Stomach (tissue), 9 donors: ENCODE data around the gene THAP3. TPM values are rescaled to one million over a fixed set of nuclear protein-coding genes. Genes with fewer than 3 reads are reported as not detected.
A peak's percentile ranks its signal among the peaks of the same experiment; 100 is the strongest.
"Not testable (repeated sequence)": the region's sequence is repeated elsewhere in the genome, so short reads cannot be mapped to it uniquely, and the experiment has no call there.

Experiments
- DNase-seq, 2 donors: peaks; one replicate each; pipeline versions ENCODE4 v3.0.0 to v3.0.0-alpha.2; 2013 to 2019
- H3K27ac ChIP-seq, 5 donors: fragments of 200-600 bp in 4 of 5; sonication (generic) in 4 of 5; one replicate each; pipeline ENCODE4 v1.5.1; 2013 to 2019; ENCODE audit warnings: mild to moderate bottlenecking in 1 of 5, moderate library complexity in 1 of 5
- H3K27me3 ChIP-seq, 3 donors: fragments of 200-600 bp; sonication (generic); one replicate each; pipeline ENCODE4 v1.5.1; 2017 to 2019; ENCODE audit warnings: mixed run types in 1 of 3
- H3K36me3 ChIP-seq, 4 donors: fragments of 200-600 bp; sonication (generic); 1 replicate in 3 of 4; 2 replicates in 1 of 4; pipeline ENCODE4 v1.5.1; 2016 to 2019
- H3K4me1 ChIP-seq, 4 donors: fragments of 200-600 bp; sonication (generic); one replicate each; pipeline ENCODE4 v1.5.1; 2016 to 2019
- H3K4me3 ChIP-seq, 4 donors: fragments of 200-600 bp; sonication (generic) in 3 of 4; one replicate each; pipeline ENCODE4 v1.5.1; 2016 to 2019; ENCODE audit warnings: mild to moderate bottlenecking in 1 of 4
- H3K9me3 ChIP-seq, 4 donors: fragments of 200-600 bp; sonication (generic); one replicate each; pipeline ENCODE4 v1.5.1; 2016 to 2019
- CTCF ChIP-seq, 7 experiments: fragments of 450-650 bp in 4 of 7; fragments of 200-600 bp in 3 of 7; sonication (generic) in 3 of 7; IDR thresholded peaks; one replicate each; pipeline ENCODE4 v1.5.1; 2016 to 2019; ENCODE audit warnings: antibody characterized with exemption in 7 of 7, control low read depth in 2 of 7, mild to moderate bottlenecking in 1 of 7
- EP300 ChIP-seq: sonication (generic); formaldehyde crosslinking; IDR thresholded peaks from one replicate; pipeline ENCODE4 v1.6.1; 2017; ENCODE audit warnings: antibody characterized with exemption
- POLR2A ChIP-seq, 4 donors: fragments of 450-650 bp; IDR thresholded peaks; one replicate each; pipeline ENCODE4 v1.6.1; 2016; ENCODE audit warnings: antibody characterized with exemption in 4 of 4, control low read depth in 2 of 4, mild to moderate bottlenecking in 1 of 4, moderate library complexity in 1 of 4
- POLR2AphosphoS5 ChIP-seq, 3 donors: sonication (generic); formaldehyde crosslinking; IDR thresholded peaks; one replicate each; pipeline ENCODE4 v1.6.1; 2016; ENCODE audit warnings: antibody characterized with exemption in 3 of 3
- WGBS, 5 donors: extraction: QIAGEN DNeasy Blood & Tissue Kit in 3 of 5; methylation state at CpG; one replicate each; pipeline versions ENCODE4 v1.1.5 to v1.1.7; 2013 to 2018; 5-methylcytosine and 5-hydroxymethylcytosine counted together
- intact Hi-C: fragments of 100-400 bp; cut with DNase I; formaldehyde crosslinking; loops from one replicate; pipeline ENCODE4 v1.15.1; 2023; ENCODE audit warnings: low total_unique reads
- polyA plus RNA-seq, 3 donors: library from polyadenylated mRNA; stranded (reverse); fragments of 200-250 nt; gene quantifications; one replicate each; pipeline ENCODE4 v1.2.3, GENCODE V29; 2013
- total RNA-seq, 5 donors: library from RNA; depleted of rRNA; stranded (reverse); fragments of >200 nt; gene quantifications; one replicate each; pipeline versions ENCODE4 v1.1.0 to v1.2.3, GENCODE V29; 2014 to 2016
- donor health status: healthy with polysubstance abuse.
- donor health status: Bipolar disorder and iron deficiency.
- donor health status: healthy.

The THAP3 gene
- total and polyA plus RNA-seq, 8 donors: 5.8 to 116 (median 17.3) TPM

GRCh38 chr1:6638226-6638625 lies 13.6 kb downstream of the THAP3 start:
- intact Hi-C loops: no loop called here
- Histone ChIP-seq H3K4me3 (no peak overlapping the region), H3K27me3 (no peaks in the 10 kb centered on the region), H3K9me3 (no peaks in the 10 kb centered on the region), H3K27ac (peak overlapping the region in 3 of 5 donors; percentile 14 to 51 (median 47)), H3K4me1 (peaks cover 0 to 5% (median 0%) of the 10 kb centered on the region in 4 donors), H3K36me3 (peaks cover 48 to 100% (median 99%) of the 10 kb centered on the region in 4 donors)
- DNase-seq: peak in 1 of 2 donors; percentile 82
- TF ChIP-seq EP300: no peak
- TF ChIP-seq POLR2AphosphoS5 (IDR thresholded peaks at IDR 0.05): peak in 1 of 3 donors; percentile 13
- 66 to 83% (median 75%) methylated on average over 18 of the region's 18 CpGs for WGBS, 5 donors

DNA sequence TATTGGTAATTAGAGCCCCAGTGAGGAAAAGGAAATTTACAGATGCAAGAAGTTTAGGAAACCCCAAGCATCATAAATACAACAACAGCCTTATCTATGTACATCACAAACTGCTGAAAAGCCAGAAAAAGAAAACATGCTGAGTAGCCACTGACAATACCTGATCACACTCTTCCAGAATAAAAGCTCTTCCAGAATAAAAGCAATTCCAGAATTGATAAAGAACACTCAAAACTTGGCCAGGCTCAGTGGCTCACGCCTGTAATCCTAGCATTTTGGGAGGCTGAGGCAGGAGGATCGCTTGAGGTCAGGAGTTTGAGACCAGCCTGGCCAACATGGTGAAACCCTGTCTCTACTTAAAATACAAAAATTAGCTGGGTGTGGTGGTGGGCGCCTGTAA lies 16.2 kb downstream of the THAP3 start:
- H3K4me1 ChIP-seq, DNase-seq, H3K27ac ChIP-seq, H3K9me3 ChIP-seq, H3K4me3 ChIP-seq, H3K27me3 ChIP-seq, intact Hi-C loops: not testable (repeated sequence)
- peaks cover 48 to 100% (median 99%) of the 10 kb centered on the region in 4 donors for H3K36me3 ChIP-seq
- 91 to 99% (median 93%) methylated on average over 3 of the region's 3 CpGs for WGBS, 5 donors

- Histone ChIP-seq H3K9me3 (no peaks in the 10 kb centered on the region), H3K27ac (no peak overlapping the region), H3K4me3 (no peak overlapping the region), H3K4me1 (no peaks in the 10 kb centered on the region), H3K36me3 (peaks cover 24 to 77% (median 71%) of the 10 kb centered on the region in 4 donors), H3K27me3 (no peaks in the 10 kb centered on the region)
- 87 to 96% (median 93%) methylated on average over 7 of the region's 7 CpGs for WGBS, 5 donors
- intact Hi-C loops: loop anchor here (5.0 kb wide), 1 partner anchor 158 kb away; no protein-coding TSS in a partner anchor
- no peak for TF ChIP-seq EP300
- no peak for TF ChIP-seq CTCF (IDR thresholded peaks at IDR 0.05)
- TF ChIP-seq POLR2A (IDR thresholded peaks at IDR 0.05): no peak
- no peak for TF ChIP-seq POLR2AphosphoS5 (IDR thresholded peaks at IDR 0.05)
- no peak for DNase-seq
Observed at GRCh38 chr1:6645018-6645417, 20.4 kb downstream of the THAP3 start.

GRCh38 chr1:6646499-6647148 lies 22.0 kb downstream of the THAP3 start:
- no peak overlapping the region for H3K4me3 ChIP-seq
- intact Hi-C loops: loop anchor here (5.0 kb wide), 1 partner anchor 159 kb away; no protein-coding TSS in a partner anchor
- peak; percentile 34 to 73 for DNase-seq
- peaks cover 31 to 79% (median 71%) of the 10 kb centered on the region in 4 donors for H3K36me3 ChIP-seq
- H3K27ac ChIP-seq: no peak overlapping the region
- TF ChIP-seq POLR2A (IDR thresholded peaks at IDR 0.05) (no peak), CTCF (IDR thresholded peaks at IDR 0.05) (peak in 5 of 7 experiments; percentile 23 to 61 (median 53)), POLR2AphosphoS5 (IDR thresholded peaks at IDR 0.05) (no peak)
- no peaks in the 10 kb centered on the region for H3K9me3 ChIP-seq
- no peaks in the 10 kb centered on the region for H3K4me1 ChIP-seq
- no peaks in the 10 kb centered on the region for H3K27me3 ChIP-seq
- 58 to 63% (median 59%) methylated on average over 9 to 10 of the region's 10 CpGs for WGBS, 5 donors

DNA sequence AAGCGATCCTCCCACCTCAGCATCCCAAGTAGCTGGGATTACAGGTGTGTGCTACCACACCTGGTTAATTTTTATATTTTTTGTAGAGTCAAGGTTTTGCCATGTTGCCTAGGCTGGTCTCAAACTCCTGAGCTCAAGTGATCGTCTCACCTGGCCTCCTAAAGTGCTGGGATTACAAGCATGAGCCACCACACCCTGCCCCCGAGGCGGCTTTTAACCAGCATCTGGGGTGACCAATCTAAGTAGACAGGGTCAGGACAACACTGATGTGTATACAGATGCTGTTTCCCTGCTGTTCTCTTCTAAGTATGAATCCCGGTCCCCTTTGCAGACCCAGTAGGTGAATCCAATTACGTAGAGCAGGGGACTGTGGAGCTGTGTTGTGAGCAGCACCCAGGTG lies 23.9 kb downstream of the THAP3 start:
- no peak for DNase-seq

More for the DNA sequence above, 23.9 kb downstream of the THAP3 start:
- Histone ChIP-seq H3K9me3 (no peaks in the 10 kb centered on the region), H3K4me1 (no peaks in the 10 kb centered on the region), H3K4me3 (no peak overlapping the region), H3K27me3 (no peaks in the 10 kb centered on the region), H3K36me3 (peaks cover 38 to 79% (median 71%) of the 10 kb centered on the region in 4 donors), H3K27ac (no peak overlapping the region)
- TF ChIP-seq EP300: no peak
- no peak for TF ChIP-seq POLR2AphosphoS5 (IDR thresholded peaks at IDR 0.05)
- TF ChIP-seq CTCF (IDR thresholded peaks at IDR 0.05): no peak
- no peak for TF ChIP-seq POLR2A (IDR thresholded peaks at IDR 0.05)
- intact Hi-C loops: loop anchor here (5.0 kb wide), 1 partner anchor 161 kb away; no protein-coding TSS in a partner anchor
- 89 to 96% (median 91%) methylated on average over 6 of the region's 6 CpGs for WGBS, 5 donors
